H4 (cell line): Measurements from ENCODE around the gene ARID4B. TPM values are rescaled to one million over a fixed set of nuclear protein-coding genes. Genes with fewer than 3 reads are reported as not detected.
A peak's percentile ranks its signal among the peaks of the same experiment; 100 is the strongest.
"Not testable (repeated sequence)": the region's sequence is repeated elsewhere in the genome, so short reads cannot be mapped to it uniquely, and the experiment has no call there.

ENCODE experiments used
- DNase-seq: peaks from one replicate; pipeline ENCODE4 v3.0.0-alpha.2; 2015; ENCODE audit warnings: low spot score
- total RNA-seq: library from RNA; depleted of rRNA; stranded (reverse); fragments of >200 nt; shearing (Covaris generic); gene quantifications from 2 replicates; pipeline ENCODE4 v1.2.3, GENCODE V29; 2014

ARID4B gene
- total RNA-seq, 1 experiment from 2014 or later = 10.0 TPM

DNA sequence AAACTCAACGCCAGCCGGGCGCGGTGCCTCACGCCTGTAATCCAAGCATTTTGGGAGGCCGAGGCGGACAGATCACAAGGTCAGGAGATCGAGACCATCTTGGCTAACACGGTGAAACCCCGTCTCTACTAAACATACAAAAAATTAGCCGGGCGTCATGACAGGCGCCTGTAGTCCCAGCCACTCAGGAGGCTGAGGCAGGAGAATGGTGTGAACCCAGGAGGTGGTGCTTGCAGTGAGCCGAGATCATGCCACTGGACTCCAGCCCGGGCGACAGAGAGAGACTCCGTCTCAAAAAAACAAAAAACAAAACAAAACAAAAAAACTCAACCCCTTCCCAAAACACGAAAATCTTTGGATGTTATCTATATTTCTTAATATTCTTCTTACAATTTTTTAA, 58.0 kb downstream of the ARID4B start:
- DNase-seq = not testable (repeated sequence)

DNA sequence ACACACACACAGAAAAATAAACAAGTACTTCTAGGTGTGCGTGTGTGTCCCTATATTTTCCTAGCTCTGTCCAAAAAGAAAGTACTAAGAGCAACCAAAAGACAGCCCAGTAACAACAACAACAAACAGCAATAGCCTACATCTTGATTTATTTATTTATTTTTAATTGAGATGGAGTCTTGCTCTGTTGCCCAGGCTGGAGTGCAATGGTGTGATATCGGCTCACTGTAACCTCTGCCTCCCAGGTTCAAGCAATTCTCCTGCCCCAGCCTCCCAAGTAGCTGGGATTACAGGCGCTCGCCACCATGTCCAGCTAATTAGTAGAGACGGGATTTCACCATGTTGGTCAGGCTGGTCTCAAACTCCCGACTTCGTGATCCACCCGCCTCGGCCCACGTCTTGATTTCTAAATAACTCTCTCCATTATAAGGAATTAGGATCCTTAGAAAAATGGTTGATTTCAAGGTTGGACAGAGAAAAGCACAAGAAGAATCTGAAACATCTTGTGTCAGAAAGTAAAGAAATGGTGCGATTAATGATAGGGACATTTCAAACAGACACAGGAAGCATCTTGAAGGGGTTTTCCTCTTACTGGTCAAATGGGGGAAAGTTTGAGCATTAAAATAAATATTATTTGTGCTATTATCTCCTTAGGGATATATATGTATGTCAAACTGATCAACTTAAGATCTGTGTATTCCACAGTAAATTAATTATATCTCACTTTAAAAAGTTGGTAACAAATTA, 59.4 kb downstream of the ARID4B start:
- DNase-seq = no peak

DNA sequence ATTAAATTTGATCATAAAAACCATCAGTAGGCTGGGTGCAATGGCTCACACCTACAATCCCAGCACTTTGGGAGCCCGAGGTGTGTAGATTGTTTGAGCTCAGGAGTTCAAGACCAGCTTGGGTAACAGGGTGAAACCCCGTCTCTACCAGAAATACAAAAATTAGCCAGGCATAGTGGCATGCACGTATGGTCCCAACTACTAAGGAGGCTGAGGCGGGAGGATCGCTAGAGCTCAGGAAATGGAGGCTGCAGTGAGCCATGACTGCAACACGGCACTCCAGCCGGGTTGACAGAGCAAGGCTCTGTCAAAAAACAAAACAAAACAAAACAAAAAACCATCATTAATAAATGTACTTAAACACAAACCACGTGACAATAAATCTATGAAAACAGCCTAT, 61.0 kb downstream of the ARID4B start:
- no peak for DNase-seq

DNA sequence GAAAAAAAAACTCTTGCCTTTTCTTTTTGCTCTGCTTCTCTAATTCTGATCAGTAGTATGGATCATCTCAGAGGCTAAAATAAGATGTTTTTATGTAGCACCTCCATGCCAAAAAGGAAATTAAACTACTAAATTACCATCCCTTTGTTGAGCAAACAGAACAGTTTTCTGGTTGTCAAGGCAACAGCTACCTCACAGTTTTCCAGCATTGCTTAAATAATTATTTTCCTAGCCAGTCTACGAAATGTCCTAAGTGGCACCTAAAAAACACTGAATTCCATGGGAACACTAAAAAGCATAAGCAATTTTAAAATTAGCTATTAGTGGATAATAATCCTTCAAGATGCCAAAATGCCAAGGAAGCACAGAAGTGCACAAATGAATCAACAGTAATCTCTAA, 61.7 kb downstream of the ARID4B start:
- DNase-seq = no peak

DNA sequence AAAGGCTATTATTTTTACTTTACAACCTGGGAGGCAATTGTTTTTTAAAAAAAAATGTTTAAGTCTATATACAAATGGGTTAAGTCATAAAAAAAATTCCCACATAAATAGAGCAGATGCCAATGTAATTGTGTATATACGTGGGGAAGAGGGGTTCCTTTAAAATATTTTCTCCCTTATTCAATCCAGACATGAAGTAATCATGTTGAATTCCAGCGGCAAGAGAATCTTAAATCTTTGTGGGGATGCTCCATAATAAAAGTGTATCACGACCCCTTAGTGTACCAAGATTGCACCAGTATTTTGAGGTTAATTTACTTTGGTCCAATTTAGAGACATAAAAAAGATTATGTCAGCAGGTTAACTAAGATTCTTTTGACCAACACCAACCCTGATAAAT, 62.1 kb downstream of the ARID4B start:
- DNase-seq = no peak

DNA sequence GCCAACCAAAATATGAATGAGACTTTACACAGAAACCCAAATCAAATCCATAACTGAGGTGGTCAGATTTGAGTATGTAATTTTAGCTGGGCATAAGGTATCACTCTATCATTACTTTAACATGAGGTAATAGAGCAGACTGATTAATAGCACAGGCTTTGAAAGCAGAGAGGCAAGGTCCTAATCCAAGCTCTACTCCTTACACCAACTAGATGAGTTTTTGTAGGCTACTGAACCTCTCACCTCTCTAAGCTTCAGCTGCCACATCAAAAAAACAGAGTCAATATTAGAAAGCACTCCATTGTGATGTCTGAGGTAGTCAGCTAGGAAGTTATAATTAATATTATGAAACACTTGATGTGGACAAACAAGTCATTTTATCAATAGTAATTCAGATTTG, 63.7 kb downstream of the ARID4B start:
- no peak for DNase-seq

DNA sequence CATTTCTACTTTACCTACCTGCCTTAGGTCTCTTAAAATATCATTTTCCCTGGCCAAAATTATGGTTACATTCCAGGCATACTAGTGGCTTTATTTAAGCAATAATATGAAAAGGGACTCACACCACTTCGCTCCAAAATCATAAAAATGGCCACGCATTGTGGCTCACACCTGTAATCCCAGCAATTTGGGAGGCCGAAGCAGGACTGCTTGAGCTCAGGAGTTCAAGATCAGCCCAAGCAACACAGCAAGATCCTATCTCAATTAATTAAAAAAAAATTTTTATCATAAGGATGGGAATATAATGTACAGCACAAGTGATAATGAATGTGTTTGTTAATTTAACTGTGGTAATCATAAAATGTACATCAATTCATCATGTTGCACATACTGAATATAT, 65.4 kb downstream of the ARID4B start:
- no peak for DNase-seq

DNA sequence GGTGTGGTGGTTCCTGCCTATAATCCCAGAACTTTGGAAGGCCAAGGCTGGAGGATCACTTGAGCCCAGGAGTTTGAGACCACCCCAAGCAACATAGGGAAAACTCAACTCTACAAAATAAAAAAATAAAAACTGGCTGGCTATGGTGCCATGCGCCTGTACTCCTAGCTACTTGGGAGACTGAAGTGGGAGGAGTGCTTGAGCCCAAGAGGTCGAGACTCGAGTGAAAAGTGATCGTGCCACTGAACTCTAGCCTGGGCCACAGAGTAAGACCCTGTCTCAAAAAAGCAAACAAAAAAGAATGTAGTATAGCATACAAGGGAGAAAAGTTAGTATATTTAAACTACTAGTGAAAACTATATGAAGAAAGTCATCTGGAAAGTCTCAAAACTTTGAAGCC, 66.7 kb downstream of the ARID4B start:
- DNase-seq = no peak

DNA sequence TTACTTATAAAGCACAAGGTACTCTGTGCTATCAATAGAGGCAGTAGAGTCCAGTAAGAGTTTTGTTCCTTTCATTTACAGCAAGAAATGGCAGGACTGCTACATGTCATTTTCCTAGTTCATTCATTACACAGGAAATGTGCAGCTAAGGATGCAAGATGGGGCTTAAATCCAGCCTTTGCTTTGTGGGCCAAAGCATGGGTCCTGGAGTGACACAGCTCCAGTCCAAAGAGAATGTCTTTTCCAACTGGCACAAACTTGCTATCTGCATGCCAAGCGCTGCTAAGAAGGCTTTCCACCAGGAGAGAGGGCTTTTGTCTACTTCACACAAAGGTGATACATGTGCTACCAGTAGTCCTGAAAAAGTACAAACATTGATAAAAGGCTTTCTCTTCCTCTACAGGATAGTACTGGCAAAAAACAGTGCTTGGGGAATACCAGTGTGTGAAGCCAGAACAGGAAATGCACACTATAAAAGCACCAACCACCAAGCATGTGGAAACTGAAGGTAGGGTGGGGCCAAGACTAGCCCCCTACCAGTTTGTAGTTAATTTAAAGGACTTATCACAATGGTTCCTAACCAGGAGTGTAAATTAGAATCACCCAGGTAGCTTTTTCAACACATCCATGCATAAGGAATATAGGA, 68.7 kb downstream of the ARID4B start:
- DNase-seq = no peak

DNA sequence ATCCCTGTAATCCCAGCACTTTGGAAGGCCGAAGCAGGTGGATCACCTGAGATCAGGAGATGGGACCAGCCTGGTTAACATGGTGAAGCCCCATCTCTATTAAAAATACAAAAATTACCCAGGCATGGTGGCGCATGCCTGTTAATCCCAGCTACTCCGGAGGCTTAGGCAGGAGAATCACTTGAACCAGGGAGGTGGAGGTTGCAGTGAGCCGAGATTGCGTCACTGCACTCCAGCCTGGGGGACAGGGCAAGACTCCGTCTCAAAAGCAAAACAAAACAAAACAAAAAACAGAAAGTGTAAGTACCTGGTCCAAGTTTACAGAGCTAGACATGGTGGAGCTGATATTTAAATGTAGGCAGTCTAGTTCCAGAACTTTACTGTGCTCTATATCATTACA, 69.9 kb downstream of the ARID4B start:
- DNase-seq = not testable (repeated sequence)

DNA sequence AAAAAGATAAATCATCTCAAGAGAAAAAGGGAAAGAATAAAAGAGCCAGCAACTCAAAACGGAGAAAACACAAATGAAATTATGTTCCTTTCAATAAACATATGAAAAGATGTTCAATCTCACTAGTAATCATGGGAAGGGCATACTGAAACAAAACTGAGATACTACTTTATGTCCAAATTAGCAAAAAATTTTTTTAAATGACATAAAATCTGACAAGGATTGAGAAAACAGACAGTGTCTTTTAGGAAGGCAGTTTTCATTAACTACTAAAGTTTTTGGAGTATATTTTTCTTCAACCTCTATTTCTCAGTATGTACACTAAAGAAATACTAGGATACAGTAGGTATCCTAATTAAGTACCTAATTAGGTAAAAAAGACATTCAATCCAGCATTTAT, 73.3 kb downstream of the ARID4B start:
- DNase-seq = no peak

DNA sequence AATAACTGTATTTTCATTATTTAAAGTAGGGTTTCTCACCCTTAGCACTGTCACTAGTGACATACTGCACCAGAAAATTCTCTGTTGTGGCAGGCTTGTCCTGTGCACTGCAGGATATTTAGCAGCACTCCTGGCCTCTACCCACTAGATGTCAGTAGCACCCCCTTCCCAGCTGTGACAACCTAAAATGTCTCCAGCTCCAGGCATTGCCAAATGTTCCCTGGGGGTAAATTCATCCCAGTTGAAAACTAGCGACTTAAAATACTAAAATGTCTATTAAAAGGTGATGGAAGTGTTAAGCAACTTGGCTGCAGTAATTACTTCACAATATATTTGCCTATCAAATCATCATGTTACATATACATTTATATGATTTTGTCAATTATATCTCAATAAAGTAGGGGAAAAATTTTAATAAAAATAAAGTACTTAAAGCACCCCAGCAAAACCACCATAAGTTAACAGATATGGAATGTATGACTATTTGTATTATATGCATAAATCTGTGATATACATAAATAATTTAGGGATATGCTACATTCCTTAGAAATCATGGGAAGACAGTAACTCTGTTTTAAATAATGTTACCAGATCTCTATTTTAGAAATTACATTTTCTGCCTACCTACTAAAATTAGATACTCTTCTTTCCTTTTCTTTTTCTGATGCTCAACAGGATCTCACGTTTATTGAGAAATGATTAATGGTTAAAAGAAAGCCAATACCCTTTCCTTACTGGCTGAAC, 74.6 kb downstream of the ARID4B start:
- peak; percentile 67 for DNase-seq

DNA sequence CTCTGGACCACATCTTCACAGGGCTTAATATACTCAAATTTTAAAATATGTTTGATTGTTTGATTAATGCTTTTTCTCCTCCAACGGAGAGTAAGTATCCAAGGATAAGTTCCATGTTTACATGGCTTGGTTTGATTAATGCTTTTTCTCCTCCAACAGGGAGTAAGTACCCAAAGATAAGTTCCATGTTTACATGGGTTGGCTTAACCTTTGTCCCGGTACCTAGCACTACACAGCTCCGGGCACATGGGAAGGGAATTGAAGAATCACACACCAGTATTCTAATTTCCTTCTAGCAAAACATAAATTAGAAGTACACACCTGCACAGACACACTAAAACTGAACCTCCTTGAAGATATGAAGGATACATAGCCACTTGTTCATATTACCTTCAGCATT, 77.5 kb downstream of the ARID4B start:
- DNase-seq = no peak

DNA sequence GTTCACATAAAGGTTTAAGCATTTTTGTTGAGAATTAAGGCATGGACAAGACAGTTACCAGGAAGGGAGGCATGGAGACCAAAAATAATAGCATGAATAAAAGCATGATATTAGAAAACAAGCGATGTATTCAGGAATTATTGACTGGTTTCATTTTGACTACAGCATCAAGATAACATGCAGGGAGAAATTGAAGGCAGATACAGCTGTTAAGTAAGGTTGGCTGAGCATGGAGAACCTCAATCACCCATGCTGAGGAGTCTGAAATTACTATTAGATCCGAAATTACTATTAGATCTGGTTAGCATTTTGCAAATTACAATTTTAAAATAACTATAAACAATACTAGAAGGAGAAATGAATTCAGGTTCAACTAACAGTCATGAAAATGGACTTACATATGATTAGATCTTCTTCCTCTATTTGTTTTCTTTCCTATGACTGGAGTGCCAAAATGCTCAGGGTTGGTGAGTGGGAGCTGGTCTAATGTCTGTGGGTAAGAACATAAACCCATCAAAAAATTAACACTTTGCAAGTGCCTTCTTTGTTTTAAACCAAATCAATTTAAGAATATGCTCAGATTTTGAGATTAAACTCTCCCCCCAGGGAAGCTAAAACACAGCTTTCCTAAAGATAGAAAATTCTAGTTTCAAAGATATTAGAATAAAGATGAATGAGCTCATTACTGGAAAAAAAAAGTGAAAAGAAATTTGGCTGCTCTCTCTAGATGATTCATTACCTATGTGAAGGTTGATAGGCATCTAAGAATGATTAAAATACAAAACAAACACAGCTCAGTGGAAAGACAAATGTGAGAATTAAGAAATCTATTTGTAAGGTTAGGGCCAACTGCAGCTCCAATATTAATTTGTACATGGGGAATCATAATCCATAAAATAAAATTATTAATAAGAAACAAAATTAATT, 81.7 kb downstream of the ARID4B start:
- no peak for DNase-seq

DNA sequence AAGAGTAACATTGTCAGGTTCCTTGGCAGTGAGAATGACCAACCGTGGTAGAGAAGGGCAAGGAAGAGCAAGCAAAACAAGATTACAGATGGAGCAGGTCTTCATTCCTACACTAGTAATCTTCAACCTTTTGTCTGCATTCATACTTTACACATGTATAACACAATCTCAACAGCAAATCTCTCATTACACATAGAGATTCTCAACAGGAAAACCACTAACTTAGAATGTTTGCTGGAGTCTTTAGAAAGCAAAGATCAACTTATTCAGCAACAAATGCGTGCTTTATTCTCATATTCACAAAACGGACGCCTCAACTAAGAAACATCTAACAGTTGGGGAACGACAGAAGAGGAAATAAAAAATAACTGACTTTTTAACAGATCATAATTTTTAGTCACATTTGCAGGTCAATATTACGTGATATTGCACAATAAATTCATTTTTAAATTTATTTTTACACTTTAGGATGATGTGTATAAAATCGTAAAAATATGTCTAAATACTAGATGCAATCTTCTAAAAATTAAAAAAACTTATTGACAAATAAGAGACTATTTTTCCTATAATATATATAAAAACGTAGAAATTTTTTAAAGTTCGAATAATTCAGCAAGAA, 82.9 kb downstream of the ARID4B start:
- DNase-seq = no peak

DNA sequence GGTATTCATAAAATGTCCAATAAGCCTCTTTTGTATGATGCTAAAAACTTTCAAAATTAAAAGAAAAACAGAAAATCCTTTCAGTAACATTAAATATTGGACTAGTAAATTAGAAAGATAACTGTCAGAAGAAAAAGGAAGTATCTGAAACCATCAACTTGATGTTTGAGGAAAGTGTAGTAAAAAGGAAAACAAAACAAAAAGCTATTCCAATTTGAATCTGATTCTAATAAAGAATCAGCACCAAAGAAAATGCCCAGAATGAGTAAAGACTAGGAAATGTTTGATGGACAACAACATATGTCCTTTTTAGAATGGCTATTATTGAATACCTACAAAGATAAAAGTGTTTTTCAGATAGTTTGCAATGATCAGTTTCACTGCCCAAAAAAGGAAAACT, 87.0 kb downstream of the ARID4B start:
- no peak for DNase-seq

DNA sequence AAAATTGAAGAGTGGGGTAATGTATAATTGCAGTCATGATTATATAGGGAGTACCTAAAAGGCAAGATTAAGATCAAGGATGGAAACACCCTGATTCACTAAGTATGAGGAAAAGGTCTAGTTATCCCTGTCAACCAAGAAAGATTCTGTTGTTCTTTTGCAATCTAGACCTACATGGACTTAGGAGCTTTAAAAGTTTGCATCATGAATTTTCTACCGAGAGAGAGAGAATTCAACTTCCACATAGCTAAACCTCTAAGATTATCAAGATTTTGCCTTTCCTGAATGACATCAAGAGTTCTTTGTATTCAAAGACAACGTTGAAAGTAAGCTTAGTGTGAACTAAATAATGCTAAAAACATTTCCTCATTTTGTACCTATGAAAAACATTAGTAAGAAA, 88.1 kb downstream of the ARID4B start:
- DNase-seq = no peak

DNA sequence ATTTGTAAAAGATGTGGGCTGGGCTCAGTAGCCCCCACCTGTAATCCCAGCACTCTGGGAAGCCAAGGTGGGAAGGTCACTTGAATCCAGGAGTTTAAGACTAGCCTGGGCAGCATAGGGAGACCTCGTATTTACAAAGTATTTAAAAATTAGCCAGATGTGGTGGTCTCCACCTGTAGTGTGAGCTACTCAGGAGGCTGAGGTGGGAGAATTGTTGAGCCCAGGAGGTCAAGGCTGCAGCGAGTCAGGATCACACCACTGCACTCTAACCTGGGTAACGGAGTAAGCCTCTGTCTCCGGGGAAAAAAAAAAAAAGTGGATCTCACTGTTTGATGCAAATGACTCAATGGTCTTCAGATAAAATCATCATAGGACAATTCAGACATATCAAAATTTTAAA, 89.4 kb downstream of the ARID4B start:
- no peak for DNase-seq

DNA sequence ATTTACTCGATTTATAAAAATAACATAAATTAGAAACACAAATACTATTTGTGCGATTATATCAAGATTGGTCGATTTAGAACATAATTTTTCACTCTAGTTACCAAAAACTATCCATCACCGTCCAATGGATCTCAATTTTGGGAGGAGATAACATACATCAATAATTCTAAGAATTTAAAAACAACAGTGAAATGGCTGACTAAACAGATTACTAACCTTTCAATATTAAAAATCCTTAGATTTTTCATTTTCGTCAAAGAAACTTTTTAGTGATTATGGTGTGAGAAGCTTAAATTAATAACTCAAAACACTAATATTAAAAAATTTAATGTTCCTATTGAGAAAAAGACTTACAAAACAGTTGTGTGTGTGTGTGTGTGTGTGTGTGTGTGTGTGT, 91.9 kb downstream of the ARID4B start:
- no peak for DNase-seq

DNA sequence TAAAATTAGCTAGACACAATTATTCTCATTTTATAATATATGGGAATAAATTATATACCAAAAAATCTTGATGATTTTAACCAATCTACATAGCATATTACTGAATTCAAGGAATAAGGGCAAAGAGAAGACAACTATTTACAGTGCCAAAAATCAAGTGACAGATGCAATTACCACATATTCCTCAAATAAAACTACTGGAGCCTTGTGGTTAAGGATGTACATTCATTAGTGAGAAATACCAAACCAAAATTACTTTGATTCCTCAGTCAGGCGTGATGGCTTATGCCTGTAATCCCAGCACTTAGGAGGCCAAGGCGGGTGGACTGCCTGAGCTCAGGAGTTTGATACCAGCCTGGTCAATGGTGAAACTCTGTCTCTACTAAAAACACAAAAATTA, 98.1 kb downstream of the ARID4B start:
- DNase-seq = no peak

DNA sequence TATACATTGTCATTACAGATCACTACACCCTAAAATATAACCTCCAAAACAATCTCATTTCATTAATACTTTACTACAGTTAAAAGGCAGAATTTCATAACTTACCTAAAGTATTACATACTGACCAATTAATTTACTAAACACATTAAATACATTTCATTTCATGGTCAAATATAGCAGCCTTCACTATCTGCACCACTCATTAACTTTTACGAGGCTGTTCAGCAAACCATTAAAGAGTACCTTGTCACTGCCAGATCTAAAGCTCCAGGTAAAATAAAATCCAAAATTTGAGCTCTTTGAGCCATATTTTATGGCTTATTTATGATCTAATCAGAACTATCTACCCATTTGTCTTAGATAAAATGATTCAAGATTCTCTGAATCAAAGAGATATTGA, 100.6 kb downstream of the ARID4B start:
- DNase-seq = no peak

DNA sequence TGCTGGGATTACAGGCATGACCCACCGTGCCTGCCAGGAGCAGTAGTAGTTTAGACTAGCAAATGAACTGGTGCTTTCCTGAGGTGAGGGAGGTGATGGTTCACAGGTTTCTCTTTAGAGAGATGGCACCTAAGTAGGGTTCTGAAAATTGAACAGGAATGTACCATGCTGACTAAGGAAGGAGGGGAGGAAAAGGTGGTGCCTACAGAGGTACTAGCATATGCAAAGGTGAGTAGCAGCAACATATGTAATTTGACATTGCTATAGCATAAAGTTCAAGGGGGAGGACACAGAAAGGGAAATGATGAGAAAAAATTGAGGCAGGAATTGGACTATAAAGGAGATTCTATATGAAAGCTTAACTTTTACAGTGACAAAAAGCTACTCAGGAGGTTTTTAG, 101.0 kb downstream of the ARID4B start:
- no peak for DNase-seq
